Inflammatory macrophage (primary cell): ENCODE results near the gene ACTR10.

ENCODE experiments used
- DNase-seq, 2 donors: peaks; one replicate each; pipeline ENCODE4 v3.0.0-alpha.2; 2020 to 2022
- total RNA-seq, 18 experiments: gene quantifications; one replicate each; lab custom pipeline; 2026; ENCODE audit warnings: mixed read lengths in 6 of 18, inconsistent platforms in 2 of 18; lab: John Stamatoyannopoulos, UW

ACTR10 gene
- 44.4 to 93.7 (median 62.0) reads per million in 18 experiments for total RNA-seq

- peak; percentile 76 to 89 for DNase-seq
These were observed at the start of gene ACTR10 for GRCh38 chr14:58199726-58200479. Gene ACTR10, plus strand, starts transcription at chr14:58200149. Its CDS starts 69 bp downstream, at chr14:58200218.

- no peak for DNase-seq
These were observed 49.6 kb upstream of the ACTR10 start for GRCh38 chr14:58150243-58150805.

- DNase-seq: peak; percentile 8 to 22
These were observed 48.6 kb upstream of the ACTR10 start for GRCh38 chr14:58151133-58152013.

GRCh38 chr14:58152014-58152857 is 47.7 kb upstream of the ACTR10 start, which contains the start of gene ARMH4:
Gene ARMH4, minus strand, starts transcription at chr14:58152213. Its CDS starts 12,855 bp downstream, at chr14:58139358.
- DNase-seq: peak; percentile 27 to 47

- no peak for DNase-seq
These were observed 39.4 kb upstream of the ACTR10 start for GRCh38 chr14:58160561-58160960.

- DNase-seq: peak; percentile 75 to 88
These were observed 33.7 kb upstream of the ACTR10 start for GRCh38 chr14:58166005-58166983.

- DNase-seq: no peak
These were observed 32.9 kb upstream of the ACTR10 start for GRCh38 chr14:58167057-58167456.

GRCh38 chr14:58167891-58168290 is 32.1 kb upstream of the ACTR10 start:
- no peak for DNase-seq

- DNase-seq: peak; percentile 67 to 88
These were observed 28.9 kb upstream of the ACTR10 start for GRCh38 chr14:58171090-58171489.

- no peak for DNase-seq
These were observed 22.8 kb upstream of the ACTR10 start for GRCh38 chr14:58177125-58177524.

GRCh38 chr14:58189176-58189575 is 10.8 kb upstream of the ACTR10 start:
- DNase-seq: no peak

- DNase-seq: no peak
These were observed 8.0 kb upstream of the ACTR10 start for GRCh38 chr14:58191763-58192601.

GRCh38 chr14:58193542-58193941 is 6.4 kb upstream of the ACTR10 start:
- peak in 1 of 2 donors; percentile 12 for DNase-seq

- peak in 1 of 2 donors; percentile 3 for DNase-seq
These were observed 3.8 kb upstream of the ACTR10 start for GRCh38 chr14:58196198-58196597.

GRCh38 chr14:58198086-58198485 is 1.9 kb upstream of the ACTR10 start:
- DNase-seq: no peak

- DNase-seq: no peak
These were observed 512 bp downstream of the ACTR10 start for GRCh38 chr14:58200480-58200841.

GRCh38 chr14:58200846-58201245 is 897 bp downstream of the ACTR10 start:
- DNase-seq: peak in 1 of 2 donors; percentile 14

- no peak for DNase-seq
These were observed 13.2 kb downstream of the ACTR10 start for GRCh38 chr14:58213176-58213575.

- no peak for DNase-seq
These were observed 15.4 kb downstream of the ACTR10 start for GRCh38 chr14:58215191-58215914.
